IMR-90 (cell line): Measurements from ENCODE around the gene KLHL13. TPM values are rescaled to one million over a fixed set of nuclear protein-coding genes. Genes with fewer than 3 reads are reported as not detected.

Source experiments
- ATAC-seq: fragments of 200-7000 bp; cut with Tn5 transposase; 2 replicates; pipeline ENCODE4 v1.9.1; 2020; ENCODE audit warnings: low read depth, mild to moderate bottlenecking, moderate library complexity
- BruUV-seq: library from RNA; stranded (reverse); fragments of 400-500 nt; replicated peaks from 2 replicates; lab custom pipeline; 2021; lab: Mats Ljungman, UMichigan
- CTCF ChIA-PET: fragments of 300-600 bp; formaldehyde crosslinking; extraction: SDS; loops from one replicate; lab custom pipeline; 2021; ENCODE audit warnings: antibody characterized with exemption; lab: Yijun Ruan, JAX
- POLR2A ChIA-PET: fragments of 300-600 bp; sonication (Branson Sonifier 250); formaldehyde crosslinking; loops from one replicate; lab custom pipeline; 2022; ENCODE audit warnings: antibody characterized with exemption; ENCODE audit not compliant: unreplicated experiment; lab: Charles Lee
- DNase-seq: peaks from one replicate; pipeline ENCODE4 v3.0.0; 2013
- H2AFZ ChIP-seq: replicated peaks from 2 replicates; pipeline ENCODE3; 2013; ENCODE audit warnings: low read length, mild to moderate bottlenecking; ENCODE audit not compliant: poor library complexity
- H2AK5ac ChIP-seq: 2 replicates; pipeline ENCODE4 v1.6.1; 2013; ENCODE audit warnings: low read depth, low read length, inconsistent platforms
- H2AK9ac ChIP-seq: replicated peaks from 2 replicates; pipeline ENCODE3; 2013; ENCODE audit warnings: mild to moderate bottlenecking, low read depth, low read length, moderate library complexity; ENCODE audit not compliant: poor library complexity
- H2BK120ac ChIP-seq: 2 replicates; pipeline ENCODE4 v1.6.1; 2013; ENCODE audit warnings: low read depth, low read length, inconsistent platforms
- H2BK15ac ChIP-seq: 3 replicates; pipeline ENCODE4 v1.6.1; 2013; ENCODE audit warnings: low read depth, low read length, inconsistent platforms
- H2BK20ac ChIP-seq: 2 replicates; pipeline ENCODE4 v1.6.1; 2013; ENCODE audit warnings: low read depth, mild to moderate bottlenecking, inconsistent platforms, low read length, moderate library complexity
- H2BK5ac ChIP-seq: 2 replicates; pipeline ENCODE4 v1.6.1; 2013; ENCODE audit warnings: mild to moderate bottlenecking, low read depth, low read length, inconsistent platforms; ENCODE audit not compliant: poor library complexity, severe bottlenecking
- H3K14ac ChIP-seq: replicated peaks from 2 replicates; pipeline ENCODE4 v1.6.1; 2013; ENCODE audit warnings: low read depth, low read length, inconsistent platforms
- H3K18ac ChIP-seq: 2 replicates; pipeline ENCODE4 v1.6.1; 2013; ENCODE audit warnings: low read depth, low read length, control low read depth
- H3K23ac ChIP-seq: 2 replicates; pipeline ENCODE4 v1.6.1; 2013; ENCODE audit warnings: low read depth, low read length, inconsistent platforms
- H3K27ac ChIP-seq: 2 replicates; pipeline ENCODE4 v1.5.1; 2013; ENCODE audit warnings: mild to moderate bottlenecking, control low read depth, low read length; ENCODE audit not compliant: insufficient read depth
- H3K27me3 ChIP-seq: 2 replicates; pipeline ENCODE4 v1.6.1; 2013; ENCODE audit warnings: low read length; ENCODE audit not compliant: control insufficient read depth, insufficient read depth
- H3K36me3 ChIP-seq: 2 replicates; pipeline ENCODE4 v1.6.1; 2013; ENCODE audit warnings: low read length, mixed read lengths; ENCODE audit not compliant: control insufficient read depth, insufficient read depth
- H3K4ac ChIP-seq: 2 replicates; pipeline ENCODE4 v1.6.1; 2013; ENCODE audit warnings: low read depth, low read length, inconsistent platforms
- H3K4me1 ChIP-seq: 2 replicates; pipeline ENCODE4 v1.6.1; 2013; ENCODE audit warnings: low read length, mixed read lengths; ENCODE audit not compliant: control insufficient read depth, insufficient read depth
- H3K4me2 ChIP-seq: 2 replicates; pipeline ENCODE4 v1.6.1; 2013; ENCODE audit warnings: low read depth, mild to moderate bottlenecking, control low read depth, low read length, moderate library complexity
- H3K4me3 ChIP-seq: 2 replicates; pipeline ENCODE4 v1.5.1; 2013; ENCODE audit warnings: low read depth, mild to moderate bottlenecking, control low read depth, low read length, moderate library complexity; ENCODE audit not compliant: insufficient read depth
- H3K56ac ChIP-seq: 2 replicates; pipeline ENCODE4 v1.6.1; 2013; ENCODE audit warnings: low read length, inconsistent platforms; ENCODE audit not compliant: insufficient read depth; ENCODE audit errors: extremely low read depth
- H3K79me1 ChIP-seq, 2 experiments: 2 replicates each; pipeline ENCODE4 v1.6.1; 2013; ENCODE audit warnings: low read length in 2 of 2, inconsistent platforms in 1 of 2, low read depth in 1 of 2
- H3K9ac ChIP-seq: 2 replicates; pipeline ENCODE4 v1.6.1; 2013; ENCODE audit warnings: low read depth, low read length, control low read depth
- H3K9me1 ChIP-seq: 2 replicates; pipeline ENCODE4 v1.6.1; 2013; ENCODE audit warnings: low read length, inconsistent platforms; ENCODE audit not compliant: insufficient read depth
- H3K9me3 ChIP-seq: 2 replicates; pipeline ENCODE4 v1.6.1; 2013; ENCODE audit warnings: low read length; ENCODE audit not compliant: control insufficient read depth, insufficient read depth
- H4K20me1 ChIP-seq: 2 replicates; pipeline ENCODE4 v1.6.1; 2013; ENCODE audit warnings: low read length, inconsistent platforms; ENCODE audit not compliant: insufficient read depth
- H4K5ac ChIP-seq: 2 replicates; pipeline ENCODE4 v1.6.1; 2013; ENCODE audit warnings: mild to moderate bottlenecking, low read depth, low read length, control low read depth
- H4K8ac ChIP-seq, 2 experiments: 2 replicates each; pipeline ENCODE4 v1.6.1; 2013; ENCODE audit warnings: low read depth in 2 of 2, low read length in 2 of 2, control low read depth in 1 of 2, inconsistent platforms in 1 of 2
- H4K91ac ChIP-seq: 2 replicates; pipeline ENCODE4 v1.6.1; 2013; ENCODE audit warnings: low read depth, low read length, inconsistent platforms; ENCODE audit not compliant: insufficient read depth
- CEBPB ChIP-seq: IDR thresholded peaks from 2 replicates; pipeline ENCODE4 v1.6.1; 2012; ENCODE audit warnings: low read depth, low read length, improper control_type of control experiment
- USF2 ChIP-seq: fragments of 150-350 bp; IDR thresholded peaks from 2 replicates; pipeline ENCODE4 v1.6.1; 2017; ENCODE audit warnings: mild to moderate bottlenecking, antibody characterized with exemption, low read length, low read depth
- WGBS, 2 experiments: methylation state at CpG; one replicate each; pipeline versions ENCODE4 v1.1.5 to v1.1.7; 2013; ENCODE audit warnings: missing lambda C conversion rate in 2 of 2; ENCODE audit not compliant: insufficient read length in 1 of 2; ENCODE audit errors: extremely low coverage in 2 of 2; 5-methylcytosine and 5-hydroxymethylcytosine counted together
- dilution Hi-C: fragments of 300-500 bp; cut with HindIII; formaldehyde crosslinking; loops from one replicate; pipeline ENCODE4 v1.14.3; 2018; ENCODE audit warnings: low sequenced_read_pairs; ENCODE audit not compliant: unreplicated experiment
- in situ Hi-C: fragments of 300-500 bp; cut with MboI; formaldehyde crosslinking; loops from 3 replicates; pipeline ENCODE4 v1.14.3; 2019; ENCODE audit warnings: low sequenced_read_pairs, inconsistent platforms, mixed read lengths
- intact Hi-C: fragments of 100-400 bp; cut with micrococcal nuclease; formaldehyde crosslinking; loops from 2 replicates; pipeline ENCODE4 v1.10.0; 2022
- polyA plus RNA-seq, 3 experiments: library from polyadenylated mRNA; depleted of rRNA; stranded (reverse); fragments of >200 nt; gene quantifications; 2 replicates each; pipeline ENCODE4 v1.2.3, GENCODE V29; 2012; ENCODE audit warnings: low replicate concordance in 1 of 3
- total RNA-seq: library from RNA; depleted of rRNA; stranded (reverse); fragments of >200 nt; gene quantifications from 2 replicates; pipeline ENCODE4 v1.2.3, GENCODE V29; 2012

Gene KLHL13
- total and polyA plus RNA-seq, 2 of the 4 experiments (the other 2 are of a cell fraction): 4.0 to 12.5 TPM

GRCh38 chrX:118109065-118109464, 7.5 kb downstream of the KLHL13 start:
- no peak overlapping the region for H2BK5ac ChIP-seq
- no peak overlapping the region for H2BK20ac ChIP-seq
- H2BK15ac ChIP-seq: no peak overlapping the region
- no peaks in the 10 kb centered on the region for H3K4me1 ChIP-seq
- no peak overlapping the region for H2AK5ac ChIP-seq
- BruUV-seq: no TSS peak
- H3K9me1 ChIP-seq: no peaks in the 10 kb centered on the region
- DNase-seq: no peak
- ChIA-PET CTCF (no interaction called here), POLR2A (no interaction called here)
- H4K8ac ChIP-seq: no peak overlapping the region
- no peak overlapping the region for H4K5ac ChIP-seq
- H4K20me1 ChIP-seq: no peaks in the 10 kb centered on the region
- no peak overlapping the region for H3K4me2 ChIP-seq
- TF ChIP-seq CEBPB (peak; percentile 88), USF2 (no peak)
- H2AFZ ChIP-seq: no peak overlapping the region
- H3K79me1 ChIP-seq: no peaks in the 10 kb centered on the region
- no peak overlapping the region for H3K27ac ChIP-seq
- H3K36me3 ChIP-seq: no peaks in the 10 kb centered on the region
- ATAC-seq: no peak
- no peak overlapping the region for H3K23ac ChIP-seq
- no CpG with 5 or more reads among the region's 5 CpGs for WGBS, 2 experiments
- dilution Hi-C loops (no loop called here), intact Hi-C loops (no loop called here), in situ Hi-C loops (no loop called here)
- H4K91ac ChIP-seq: no peak overlapping the region
- no peak overlapping the region for H3K4ac ChIP-seq
- H3K14ac ChIP-seq: no peak overlapping the region
- H3K4me3 ChIP-seq: no peak overlapping the region
- H3K27me3 ChIP-seq: no peaks in the 10 kb centered on the region
- no peak overlapping the region for H2AK9ac ChIP-seq
- H3K9ac ChIP-seq: no peak overlapping the region
- no peak overlapping the region for H2BK120ac ChIP-seq
- H3K56ac ChIP-seq: no peak overlapping the region
- no peaks in the 10 kb centered on the region for H3K9me3 ChIP-seq
- H3K18ac ChIP-seq: no peak overlapping the region
